ENCODE data around the gene TTLL10. TPM values are rescaled to one million over a fixed set of nuclear protein-coding genes. Genes with fewer than 3 reads are reported as not detected.

TTLL10 gene
- total RNA-seq, 3 donors from 2014 or later (not counting 1 experiment from before 2014, with no cell fraction given) = 0.23 to 1.7 (median 1.7) TPM

- Mint-ChIP-seq H3K9me3 (no peaks in the 10 kb centered on the region), H3K4me1 (peaks cover 15 to 33% of the 10 kb centered on the region in 2 donors), H3K4me3 (peak overlapping the region; percentile 80), H3K36me3 (no peaks in the 10 kb centered on the region), H3K27me3 (ENCODE audit: low read depth in 2 of 2) (no peaks in the 10 kb centered on the region), H3K27ac (peak overlapping the region; percentile 87 to 93)
- 14% methylated on average over 31 of the region's 31 CpGs for WGBS (ENCODE audit: insufficient coverage)
- DNase-seq (peak; percentile 21 to 31), ATAC-seq (no peak)
- H3K27me3 ChIP-seq (ENCODE audit: control insufficient read depth, insufficient read depth, low read length) = no peaks in the 10 kb centered on the region
- peaks cover 68% of the 10 kb centered on the region for H3K4me1 ChIP-seq (ENCODE audit: control insufficient read depth, insufficient read depth, low read length)
- peak overlapping the region; percentile 49 for H3K27ac ChIP-seq (ENCODE audit: low read length)
- peak overlapping the region; percentile 41 for H3K4me3 ChIP-seq (ENCODE audit: low read length)
- H3K36me3 ChIP-seq (ENCODE audit: control insufficient read depth, insufficient read depth, low read length) = no peaks in the 10 kb centered on the region
- intact Hi-C loops (cut with micrococcal nuclease) = loop anchor here (5.0 kb wide), 1 partner anchor 34 kb away; the partner anchor contains the start of gene TTLL10
- no peaks in the 10 kb centered on the region for H3K9me3 ChIP-seq (ENCODE audit: control insufficient read depth, insufficient read depth, low read length)
- no peak for TF ChIP-seq CTCF (IDR thresholded peaks at IDR 0.05)
Measured at GRCh38 chr1:1205769-1206375, 32.2 kb downstream of the TTLL10 start.

- H3K27ac Mint-ChIP-seq = peak within 1 kb of the TSS; percentile 93 to 98
- peak within 1 kb of the TSS; percentile 80 for H3K4me3 Mint-ChIP-seq
- H3K4me1 Mint-ChIP-seq = peaks cover 15 to 38% of the 10 kb centered on the region in 2 donors
- H3K36me3 Mint-ChIP-seq = no peaks in the 10 kb centered on the region
- intact Hi-C loops (cut with micrococcal nuclease) = loop anchor here (5.0 kb wide), 1 partner anchor 34 kb away; the partner anchor contains the start of gene TTLL10
- 1% methylated on average over 49 of the region's 49 CpGs for WGBS (ENCODE audit: insufficient coverage)
- Histone ChIP-seq H3K4me3 (ENCODE audit: low read length) (peak within 1 kb of the TSS; percentile 41), H3K9me3 (ENCODE audit: control insufficient read depth, insufficient read depth, low read length) (no peaks in the 10 kb centered on the region), H3K4me1 (ENCODE audit: control insufficient read depth, insufficient read depth, low read length) (peaks cover 73% of the 10 kb centered on the region), H3K27ac (ENCODE audit: low read length) (peak within 1 kb of the TSS; percentile 49), H3K27me3 (ENCODE audit: control insufficient read depth, insufficient read depth, low read length) (no peaks in the 10 kb centered on the region), H3K36me3 (ENCODE audit: control insufficient read depth, insufficient read depth, low read length) (no peaks in the 10 kb centered on the region)
- ATAC-seq = peak; percentile 11 to 17 (median 17)
- no peak for TF ChIP-seq CTCF (IDR thresholded peaks at IDR 0.05)
- H3K9me3 Mint-ChIP-seq = no peaks in the 10 kb centered on the region
- peak; percentile 47 to 64 for DNase-seq
- H3K27me3 Mint-ChIP-seq (ENCODE audit: low read depth in 2 of 2) = no peaks in the 10 kb centered on the region
Measured at GRCh38 chr1:1206376-1206965, 32.8 kb downstream of the TTLL10 start, which contains the start of gene TNFRSF18. Gene TNFRSF18, minus strand, starts transcription at chr1:1206592. Its CDS starts 21 bp downstream, at chr1:1206571.

DNA sequence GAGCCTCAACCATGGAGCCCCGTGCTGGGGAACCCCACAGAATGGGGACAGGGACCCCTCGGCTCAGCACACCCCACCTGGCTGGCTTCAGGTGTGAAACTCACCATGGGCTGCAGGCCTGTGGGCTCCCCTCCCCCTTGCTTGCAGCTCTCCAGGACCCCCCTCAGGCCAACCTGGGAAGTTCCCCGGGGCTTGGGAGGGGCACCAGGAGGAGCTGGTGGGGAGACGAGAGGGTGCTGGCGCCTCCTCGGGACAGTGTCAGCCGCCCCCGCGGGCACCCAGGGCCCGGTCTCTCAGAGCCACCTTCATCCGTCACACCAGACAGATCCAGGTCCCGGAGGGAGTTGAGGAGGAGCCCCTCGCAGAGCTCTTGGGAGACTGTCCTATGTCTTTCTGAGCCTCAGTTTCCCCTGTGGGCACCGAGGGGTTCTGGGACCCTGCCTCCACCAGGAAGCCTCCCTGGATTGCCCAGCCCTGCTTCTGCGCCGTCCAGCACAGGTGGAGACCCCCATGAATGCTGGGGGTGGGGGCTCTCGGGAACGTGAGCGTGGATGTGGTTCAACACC is 33.4 kb downstream of the TTLL10 start:
- intact Hi-C loops (cut with micrococcal nuclease) = loop anchor here (5.0 kb wide), 1 partner anchor 35 kb away; the partner anchor contains the start of gene TTLL10
- Mint-ChIP-seq H3K4me3 (peak overlapping the region; percentile 80), H3K27ac (peak overlapping the region; percentile 93 to 98), H3K27me3 (ENCODE audit: low read depth in 2 of 2) (no peaks in the 10 kb centered on the region), H3K4me1 (peaks cover 15 to 38% of the 10 kb centered on the region in 2 donors), H3K36me3 (no peaks in the 10 kb centered on the region), H3K9me3 (no peaks in the 10 kb centered on the region)
- DNase-seq (peak; percentile 32 to 41), ATAC-seq (no peak)
- TF ChIP-seq CTCF (IDR thresholded peaks at IDR 0.05) = no peak
- H3K36me3 ChIP-seq (ENCODE audit: control insufficient read depth, insufficient read depth, low read length) = no peaks in the 10 kb centered on the region
- H3K27ac ChIP-seq (ENCODE audit: low read length) = peak overlapping the region; percentile 49
- no peaks in the 10 kb centered on the region for H3K27me3 ChIP-seq (ENCODE audit: control insufficient read depth, insufficient read depth, low read length)
- peaks cover 77% of the 10 kb centered on the region for H3K4me1 ChIP-seq (ENCODE audit: control insufficient read depth, insufficient read depth, low read length)
- 44% methylated on average over 19 of the region's 19 CpGs for WGBS (ENCODE audit: insufficient coverage)
- no peaks in the 10 kb centered on the region for H3K9me3 ChIP-seq (ENCODE audit: control insufficient read depth, insufficient read depth, low read length)
- H3K4me3 ChIP-seq (ENCODE audit: low read length) = peak overlapping the region; percentile 41

All from natural killer cell (primary cell).